NCI-H2196 treated with DMSO at 0.1 percent for 48 hours (cell line): ENCODE measurements around the gene UBD.

ENCODE experiments used
- DNase-seq: peaks from one replicate; lab custom pipeline; 2025; ENCODE audit not compliant: unreplicated experiment; lab: John Stamatoyannopoulos, UW

Gene UBD

DNA sequence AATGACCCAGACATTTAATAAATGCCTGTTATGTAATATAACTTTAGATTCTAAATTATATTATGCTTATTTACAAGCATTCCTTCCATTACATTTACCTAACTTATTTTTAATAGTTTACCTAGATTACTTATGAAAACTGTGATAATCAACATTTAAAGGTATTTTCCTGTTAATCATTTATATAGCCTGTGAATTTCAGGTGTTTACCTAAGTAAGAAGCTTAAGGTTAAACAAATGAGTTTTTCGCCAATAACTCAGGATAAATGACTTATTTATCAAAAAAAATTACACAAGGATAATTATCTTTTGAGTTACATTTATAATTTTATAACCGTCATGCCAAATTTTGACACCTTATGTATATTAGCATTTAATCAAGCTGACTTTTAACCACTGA lies 35.5 kb downstream of the UBD start:
- no peak for DNase-seq

DNA sequence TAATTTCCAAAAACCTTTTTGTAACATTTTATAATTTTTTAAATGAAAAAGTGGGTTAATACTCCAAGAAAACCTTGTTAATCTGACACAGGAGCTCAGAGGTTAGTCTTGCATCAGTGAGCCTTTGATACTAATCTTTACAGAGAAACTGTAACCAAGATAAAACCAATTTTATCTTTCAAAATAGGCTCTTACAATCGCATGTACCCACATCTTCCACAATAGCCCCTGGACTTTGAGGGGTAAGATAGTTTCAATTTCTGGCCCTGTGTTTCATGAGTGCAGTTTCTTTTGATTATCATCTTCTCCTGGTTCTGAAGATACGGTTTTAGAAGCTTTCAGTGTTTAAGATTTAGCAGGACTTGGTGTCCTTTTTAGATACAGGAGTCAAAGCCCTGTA lies 37.3 kb downstream of the UBD start:
- DNase-seq, result no peak

DNA sequence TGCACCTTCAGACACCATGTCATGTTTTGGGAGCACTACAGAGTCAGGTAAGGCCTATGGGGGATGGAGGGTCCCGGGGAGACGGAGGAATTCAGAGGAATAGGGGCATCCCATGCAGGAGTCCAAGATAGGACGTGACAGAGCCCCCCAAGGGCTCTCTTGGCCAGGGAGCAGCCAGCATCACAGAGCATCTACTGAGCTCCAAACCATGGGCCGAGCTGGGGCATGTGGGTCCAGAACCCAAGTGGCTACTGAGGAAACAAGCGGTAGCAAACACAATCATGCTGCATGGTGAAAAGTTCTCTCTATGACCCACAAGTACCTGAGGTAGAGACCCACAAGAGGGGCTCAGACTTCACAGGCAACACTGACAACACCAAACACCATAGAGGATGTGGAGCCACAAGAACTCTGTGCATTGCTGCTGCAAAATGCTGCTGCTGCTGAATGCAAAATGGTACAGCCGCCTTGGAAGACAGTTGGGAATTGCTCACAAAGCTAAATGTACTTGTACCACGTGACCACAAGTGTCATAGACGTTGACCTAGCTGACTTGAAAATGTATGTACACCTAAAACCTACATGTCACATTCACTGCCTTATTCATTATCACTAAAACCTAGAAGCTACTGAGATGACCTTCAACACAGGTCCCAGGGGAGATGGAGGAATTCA lies 38.4 kb downstream of the UBD start:
- no peak for DNase-seq

DNA sequence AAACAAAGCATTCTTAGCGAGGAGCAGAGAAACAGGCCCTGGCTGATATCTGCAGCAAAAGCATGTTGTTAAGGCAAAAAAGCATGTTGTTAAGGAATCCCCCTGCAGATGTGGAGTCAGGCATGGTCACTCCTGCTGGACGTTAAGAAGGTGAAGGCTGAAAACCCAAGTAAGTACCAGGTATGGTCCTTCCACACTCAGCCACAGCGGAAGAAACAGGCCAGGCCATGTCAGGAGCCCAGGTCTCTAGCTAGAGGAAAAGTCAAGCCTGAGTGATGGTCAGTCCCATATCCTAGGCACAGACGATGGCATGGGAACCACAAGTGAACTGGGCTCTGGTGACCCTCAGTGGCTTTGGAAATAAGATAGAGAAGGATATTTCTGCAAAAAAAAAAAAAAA lies 39.3 kb downstream of the UBD start:
- DNase-seq, result no peak

DNA sequence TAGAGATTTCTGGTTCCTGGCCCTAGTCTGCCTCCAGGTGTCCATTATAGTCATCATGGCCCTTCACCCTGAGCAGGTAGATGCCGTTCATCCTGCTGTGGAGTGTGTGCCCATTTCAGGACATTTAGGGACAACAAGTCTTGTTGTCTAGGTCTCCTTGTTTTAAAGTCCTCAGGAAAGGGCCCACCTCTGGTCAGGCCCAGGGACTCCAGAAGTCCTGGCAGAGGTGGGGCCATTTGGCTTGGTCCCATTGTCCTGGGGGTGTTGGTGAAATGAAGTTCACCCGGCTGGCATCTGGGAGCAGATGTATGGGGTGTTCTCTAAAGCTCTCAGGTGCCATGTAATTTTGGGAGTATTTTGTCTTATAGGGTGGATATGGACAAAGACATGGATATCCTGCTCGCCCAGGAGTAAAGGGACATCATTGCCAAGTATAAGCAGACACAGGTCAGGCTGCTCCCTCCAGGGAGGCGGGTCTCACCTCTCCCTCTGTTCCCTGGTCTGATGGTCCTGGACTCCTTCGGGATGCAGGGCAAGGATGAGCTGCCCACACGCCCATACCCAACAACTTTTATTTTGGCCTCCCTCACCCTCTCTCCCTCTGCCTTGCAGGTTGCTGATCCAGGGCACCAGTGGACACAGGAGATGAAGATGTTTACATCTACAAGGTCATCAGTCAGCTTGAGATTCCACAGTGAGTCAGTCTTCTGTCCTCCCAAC lies 40.1 kb downstream of the UBD start:
- DNase-seq, result no peak

DNA sequence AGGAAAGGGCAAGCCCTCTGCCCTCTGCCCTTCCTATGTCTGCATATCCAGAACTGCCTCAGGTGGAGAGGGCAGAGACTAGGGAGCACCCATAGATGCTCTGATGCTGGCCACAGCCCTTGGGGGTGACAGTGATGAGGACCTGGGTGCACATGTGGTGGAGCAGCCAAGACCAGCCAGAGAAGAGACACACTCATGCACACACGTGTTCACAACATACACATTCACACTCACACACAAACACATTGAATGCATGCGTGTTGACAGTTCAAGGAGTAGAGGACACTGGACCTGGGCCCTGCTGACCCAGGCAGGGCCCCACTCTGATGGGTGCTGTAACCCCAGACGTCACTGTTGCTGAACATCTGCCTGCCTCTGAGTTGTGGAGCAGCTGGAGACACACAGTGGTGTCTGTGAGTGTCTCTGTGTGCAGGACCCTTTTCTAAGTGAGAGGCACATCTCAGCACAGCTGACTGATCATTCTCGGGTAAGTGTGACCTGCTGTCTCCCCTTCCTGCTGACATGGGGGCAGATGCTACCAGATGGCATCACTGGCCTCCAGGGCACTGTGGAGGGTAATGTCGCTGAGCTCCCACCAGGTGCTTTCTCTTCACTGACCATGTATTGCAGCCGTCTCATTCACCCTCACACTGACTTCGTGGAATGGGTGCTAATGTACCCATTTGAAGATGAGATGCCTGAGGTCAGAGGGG lies 41.6 kb downstream of the UBD start:
- DNase-seq, result no peak

DNA sequence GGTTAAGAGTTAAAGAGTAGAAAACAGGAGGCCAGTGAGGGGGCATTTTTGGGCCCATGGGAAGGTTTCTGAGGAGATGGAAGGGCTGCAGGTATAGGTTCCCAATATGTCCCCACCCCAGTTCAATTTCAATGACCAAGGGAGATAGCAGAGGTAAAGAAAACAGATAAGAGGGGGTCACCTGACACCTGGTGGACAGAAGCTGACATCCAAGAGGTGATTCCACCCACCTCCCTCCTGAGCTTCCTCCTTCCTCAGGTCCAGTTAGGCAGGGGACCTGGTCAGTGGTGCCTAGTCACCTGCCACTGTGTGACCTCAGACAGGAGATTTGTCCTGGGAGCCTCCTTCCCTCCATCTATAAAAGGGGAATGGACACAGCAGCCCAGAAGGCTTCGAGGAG lies 42.3 kb downstream of the UBD start:
- no peak for DNase-seq

DNA sequence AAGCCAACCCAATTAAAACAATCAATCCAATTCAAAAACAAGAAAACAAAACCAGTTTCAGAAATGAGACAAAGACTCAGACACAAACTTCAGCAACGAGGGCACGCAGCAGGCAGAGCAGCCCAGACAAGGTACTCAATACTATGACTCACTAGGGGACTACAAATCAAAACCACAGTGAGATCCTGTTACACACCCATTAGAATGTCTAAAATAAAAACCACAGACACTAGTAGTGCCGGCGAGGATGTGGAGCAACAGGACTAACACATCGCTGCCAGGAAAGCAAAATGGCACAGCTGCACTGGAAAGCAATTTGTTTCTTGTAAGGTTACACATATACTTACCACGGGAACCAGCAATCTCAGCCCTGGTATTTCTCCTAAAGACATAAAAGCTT lies 43.4 kb downstream of the UBD start:
- peak; percentile 4 for DNase-seq

DNA sequence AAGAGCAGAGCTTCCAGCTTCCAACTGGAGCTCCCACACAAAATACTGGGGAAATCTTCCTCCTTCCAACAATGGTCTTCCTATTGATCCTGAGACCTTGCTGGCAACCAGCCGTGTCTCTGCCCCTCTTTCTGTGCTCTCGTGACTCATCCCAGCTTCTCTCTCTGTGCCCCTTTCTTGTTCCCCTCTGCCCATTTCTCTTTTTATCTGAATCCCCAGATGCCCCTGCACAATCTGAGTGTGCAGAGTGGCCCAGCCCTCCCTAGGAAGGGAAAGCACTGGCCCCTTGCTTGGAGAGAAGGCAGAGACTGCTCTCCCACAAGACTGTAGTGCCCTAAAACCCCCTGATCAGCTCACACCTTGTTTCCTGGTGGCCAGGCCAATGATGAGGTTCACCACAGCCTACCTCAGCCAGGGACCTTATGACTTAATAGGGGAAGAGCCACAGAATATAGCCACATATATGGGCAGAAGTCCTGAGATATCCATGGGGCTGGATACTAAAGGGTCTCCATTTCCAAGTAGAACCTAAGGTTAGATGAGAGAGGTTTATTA lies 48.7 kb downstream of the UBD start:
- DNase-seq, result no peak

DNA sequence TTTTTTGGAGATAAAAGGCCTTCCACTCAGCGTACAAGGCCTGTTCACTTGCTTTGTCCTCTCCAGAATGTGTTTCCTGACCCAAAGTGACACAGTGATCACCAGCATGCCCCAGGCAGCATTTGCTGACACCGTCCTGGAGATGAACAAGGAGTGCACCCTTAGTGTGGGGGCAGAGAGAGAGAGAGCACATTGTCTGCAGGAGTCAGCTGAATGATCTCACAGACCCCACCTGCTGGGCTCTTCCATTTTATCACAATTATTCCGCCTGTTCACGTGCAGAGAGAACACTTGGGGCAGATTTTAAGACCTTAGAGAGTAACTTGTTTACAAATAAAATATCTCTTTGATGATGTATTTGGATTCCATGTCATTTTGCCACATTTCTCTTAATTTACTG lies 49.3 kb downstream of the UBD start:
- DNase-seq, result no peak

DNA sequence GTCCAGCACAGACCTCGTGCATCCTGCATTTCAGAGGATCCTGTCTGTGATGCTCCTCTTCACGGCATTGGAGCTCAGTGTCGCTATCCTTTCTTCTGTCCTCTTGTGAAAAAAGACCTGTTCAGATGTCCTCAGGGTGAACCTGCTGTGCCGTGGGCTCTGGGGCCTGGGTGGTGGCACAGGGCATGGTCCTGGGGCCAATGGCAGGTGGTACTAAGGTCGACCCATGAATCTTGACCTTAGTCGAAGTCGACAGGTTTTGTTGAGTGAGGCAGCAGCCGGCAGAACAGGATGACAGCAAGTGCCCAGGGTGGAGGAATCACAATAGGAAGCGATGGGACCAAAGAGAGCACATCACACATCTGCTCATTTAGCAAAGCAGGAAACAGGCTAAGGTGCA lies 49.8 kb downstream of the UBD start:
- no peak for DNase-seq

DNA sequence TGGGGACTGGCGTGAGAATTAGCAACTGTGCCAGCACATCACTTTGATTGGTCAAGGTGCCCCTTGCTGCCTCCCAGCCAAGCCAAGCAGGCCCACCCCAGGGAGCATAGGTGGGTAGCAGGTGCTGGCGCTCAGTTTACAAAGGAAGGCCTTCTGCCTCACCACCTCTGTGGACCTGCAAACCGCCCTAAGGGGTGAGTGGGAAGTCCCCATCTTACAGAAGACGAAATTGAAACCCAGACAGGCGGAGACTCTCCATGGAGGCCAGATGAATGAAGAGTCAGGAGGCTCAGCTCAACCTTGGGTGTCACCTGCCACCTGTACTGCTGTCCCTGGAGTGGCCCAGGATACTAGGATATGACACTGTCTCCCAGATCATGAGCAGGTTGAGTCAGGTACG lies 50.3 kb downstream of the UBD start:
- no peak for DNase-seq

DNA sequence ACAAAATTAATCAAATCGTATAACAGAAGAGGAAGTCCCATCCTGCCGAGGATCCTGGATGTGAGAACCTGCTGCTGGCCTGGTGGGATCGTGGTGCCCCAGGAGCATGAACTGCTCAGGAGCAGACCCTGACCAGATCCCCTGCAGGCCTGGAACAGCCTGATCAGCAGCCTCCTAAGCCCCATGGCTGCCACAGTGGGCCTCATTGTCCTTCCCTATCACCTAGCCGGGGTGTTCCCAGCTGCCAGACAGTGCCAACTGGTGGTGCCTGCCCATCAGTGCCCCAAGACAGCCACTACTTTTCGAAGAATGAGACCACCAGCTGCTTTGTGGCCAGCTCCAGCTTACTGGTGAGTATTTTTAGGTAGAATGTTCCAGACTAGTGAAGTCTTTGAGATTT lies 52.2 kb downstream of the UBD start:
- DNase-seq, result no peak

DNA sequence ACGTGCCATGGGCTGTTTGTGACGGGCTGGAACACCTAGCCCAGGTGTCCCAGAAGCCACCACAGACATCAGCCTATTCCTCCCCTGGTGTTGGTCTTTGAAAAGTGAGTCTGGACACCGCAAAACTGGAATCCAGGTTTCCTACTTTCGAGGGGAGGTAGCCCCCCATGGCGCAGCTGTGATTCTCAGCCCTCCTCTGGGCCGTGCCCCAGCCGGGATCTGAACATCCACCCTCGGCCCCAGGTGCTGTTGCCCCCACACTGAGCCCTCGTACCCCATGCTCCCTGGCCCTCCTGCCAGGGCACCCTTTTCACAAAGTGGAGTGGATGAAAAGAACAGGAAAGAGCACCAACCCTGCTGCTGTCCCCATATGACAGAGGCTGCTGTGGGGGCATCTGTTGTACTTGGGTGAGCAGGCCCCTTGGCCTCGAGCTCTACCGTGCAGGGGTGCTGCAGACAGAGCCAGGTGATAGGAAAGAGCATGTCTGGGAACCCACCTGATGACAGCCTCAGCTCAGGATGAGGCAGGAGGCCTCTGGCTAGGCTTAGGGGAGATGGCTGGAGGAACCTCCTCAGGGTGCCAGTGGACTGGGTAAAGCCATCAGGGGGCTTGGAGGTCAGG lies 53.0 kb downstream of the UBD start:
- DNase-seq, result no peak

DNA sequence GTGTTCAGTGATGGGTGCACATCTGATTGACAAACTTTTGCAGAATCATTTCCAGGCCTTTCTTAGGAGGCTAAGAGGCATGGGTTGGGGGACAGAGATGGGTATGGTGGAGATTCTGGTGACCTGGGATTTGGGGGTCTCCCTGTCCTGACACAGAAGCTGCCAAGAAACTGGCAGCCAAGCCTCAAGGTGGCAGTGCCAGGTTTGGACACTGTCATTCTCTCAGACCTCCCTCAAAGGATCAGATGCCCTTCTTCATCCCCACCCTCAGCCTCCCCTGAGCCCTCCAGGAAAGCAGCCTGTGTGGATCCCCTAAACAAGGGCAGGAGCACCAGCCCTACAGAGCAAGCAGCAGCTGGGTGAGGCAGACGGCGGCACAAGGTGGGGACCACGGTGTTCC lies 53.7 kb downstream of the UBD start:
- no peak for DNase-seq
